Cortex of kidney (tissue), 1 donor: ENCODE results near the gene CLSTN1.
"Not testable (repeated sequence)": the region's sequence is repeated elsewhere in the genome, so short reads cannot be mapped to it uniquely, and the experiment has no call there.

ENCODE experiments used
- DNase-seq: peaks from one replicate; lab custom pipeline; 2025; lab: John Stamatoyannopoulos, UW

Gene CLSTN1

DNA sequence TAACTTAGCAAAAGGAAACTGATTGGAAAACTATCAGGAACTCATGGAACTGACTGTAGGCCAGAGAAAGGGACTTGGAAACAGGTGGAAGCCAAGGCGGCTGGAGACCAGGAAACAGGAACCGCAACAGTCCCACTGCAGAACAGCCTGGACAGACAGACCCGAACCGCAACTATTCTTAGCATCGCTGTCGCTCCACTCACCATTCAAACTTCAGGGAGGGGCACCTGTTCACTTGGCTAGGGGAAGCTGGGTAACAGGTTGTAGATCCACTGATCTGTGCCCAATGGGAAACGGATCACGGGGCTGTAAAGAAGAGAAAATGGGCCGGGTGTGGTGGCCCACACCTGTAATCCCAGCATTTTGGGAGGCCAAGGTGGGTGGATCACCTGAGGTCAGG lies 61.9 kb downstream of the CLSTN1 start:
- DNase-seq = no peak

DNA sequence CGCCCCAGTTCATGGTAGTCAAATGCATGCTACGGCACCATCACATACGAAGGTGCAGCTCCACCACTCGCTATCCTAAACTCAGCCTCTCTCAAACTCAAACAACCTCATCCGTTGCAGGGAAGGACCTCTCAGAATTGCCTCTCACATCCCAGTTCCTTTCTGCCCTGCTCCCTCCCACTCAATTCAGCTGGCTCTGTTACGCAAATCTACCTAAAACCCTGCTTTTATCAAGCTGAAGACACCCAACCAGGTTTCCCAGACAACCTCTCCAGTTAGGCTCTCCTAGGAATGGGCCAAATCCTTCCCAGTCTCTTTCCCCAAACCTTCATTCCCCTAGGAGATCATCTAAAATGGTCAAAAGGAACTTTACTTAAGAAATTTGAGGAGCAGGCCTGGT lies 62.9 kb downstream of the CLSTN1 start:
- DNase-seq = no peak

DNA sequence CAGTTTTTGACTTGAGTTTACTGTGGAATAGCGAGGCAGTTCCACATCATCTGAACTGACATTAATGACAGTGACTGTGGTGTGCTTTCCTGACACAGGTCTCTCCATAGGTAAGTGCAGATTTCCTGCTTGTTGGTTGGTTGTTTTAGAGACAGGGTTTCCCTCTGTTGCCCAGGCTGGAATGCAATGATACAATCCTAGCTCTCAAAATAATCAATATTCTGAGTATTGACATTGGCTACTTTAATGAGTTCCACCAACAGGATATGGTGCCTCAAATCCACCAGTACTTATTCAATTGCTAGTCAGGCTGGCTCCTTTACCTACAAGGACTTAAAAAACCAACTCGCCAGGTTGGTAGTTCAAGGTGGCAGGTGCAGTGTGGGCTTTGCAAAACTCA lies 63.8 kb downstream of the CLSTN1 start:
- DNase-seq = no peak

DNA sequence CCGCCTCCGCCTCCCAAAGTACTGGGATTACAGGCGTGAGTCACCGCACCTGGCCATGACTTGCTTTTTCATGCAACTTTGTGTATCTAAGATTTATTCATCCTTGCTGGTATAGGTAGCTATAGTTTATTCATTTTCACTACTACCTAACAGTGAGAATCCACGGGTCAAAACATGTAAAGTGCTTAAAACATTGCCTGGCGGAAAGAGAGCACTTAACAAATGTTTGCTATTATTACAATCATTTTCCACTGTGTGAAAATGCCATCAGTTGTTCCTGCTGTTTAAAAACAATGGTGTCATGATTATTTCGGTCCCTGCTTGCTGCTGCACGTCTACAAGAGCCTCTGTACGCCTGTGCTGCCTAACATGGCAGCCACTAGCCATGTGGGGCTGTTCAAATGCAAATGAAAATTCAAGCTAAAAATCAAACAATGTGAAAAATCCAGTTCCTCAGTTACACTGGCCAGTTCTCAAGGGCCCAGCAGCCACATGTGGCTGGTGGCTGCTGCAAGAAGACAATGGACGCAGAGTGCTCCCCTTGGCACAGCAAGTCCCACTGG lies 65.1 kb downstream of the CLSTN1 start:
- no peak for DNase-seq

DNA sequence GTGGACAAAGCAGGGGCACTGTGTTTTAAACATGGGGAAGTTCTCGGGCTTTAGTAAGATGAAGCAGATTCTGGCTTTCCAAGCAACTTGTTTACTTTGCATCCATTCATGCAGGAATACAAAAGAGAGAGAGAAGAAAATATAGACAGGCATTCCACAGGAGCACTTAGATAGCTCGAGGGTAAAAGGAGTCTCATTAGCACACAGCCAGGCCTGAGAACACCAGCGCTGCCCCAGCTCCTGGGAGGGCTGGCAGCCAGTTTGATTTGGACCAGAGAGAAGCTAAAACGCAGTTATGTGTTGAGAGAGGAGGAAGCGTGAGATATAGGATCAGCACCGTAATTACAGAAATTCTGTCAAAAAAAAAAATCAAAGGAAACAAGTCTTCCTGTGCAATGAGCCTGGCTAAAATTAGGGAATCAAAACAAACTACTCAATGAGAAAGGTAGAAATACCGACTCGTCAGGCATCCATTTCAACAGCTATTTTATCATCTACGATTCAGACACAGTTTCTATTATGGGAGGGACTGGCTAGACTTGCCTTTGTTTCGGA lies 68.2 kb downstream of the CLSTN1 start:
- no peak for DNase-seq

DNA sequence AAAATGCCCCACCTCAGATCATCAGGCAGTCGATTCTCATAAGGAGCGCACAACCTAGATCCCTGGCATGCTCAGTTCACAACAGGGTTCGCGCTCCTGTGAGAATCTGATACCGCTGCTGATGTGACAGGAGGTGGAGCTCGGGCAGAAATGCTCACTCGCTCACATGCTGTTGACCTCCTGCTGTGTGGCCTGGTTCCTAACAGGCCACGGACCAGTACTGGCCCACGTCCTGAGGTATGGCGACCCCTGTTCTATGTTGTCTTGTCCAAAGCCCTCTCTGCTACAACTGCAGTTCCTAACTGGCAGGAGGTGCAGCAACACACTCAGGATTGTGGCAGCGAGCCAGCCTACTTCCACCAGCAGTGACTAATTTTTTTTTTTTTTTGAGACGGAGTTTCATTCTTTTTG lies 70.6 kb downstream of the CLSTN1 start:
- DNase-seq = no peak

DNA sequence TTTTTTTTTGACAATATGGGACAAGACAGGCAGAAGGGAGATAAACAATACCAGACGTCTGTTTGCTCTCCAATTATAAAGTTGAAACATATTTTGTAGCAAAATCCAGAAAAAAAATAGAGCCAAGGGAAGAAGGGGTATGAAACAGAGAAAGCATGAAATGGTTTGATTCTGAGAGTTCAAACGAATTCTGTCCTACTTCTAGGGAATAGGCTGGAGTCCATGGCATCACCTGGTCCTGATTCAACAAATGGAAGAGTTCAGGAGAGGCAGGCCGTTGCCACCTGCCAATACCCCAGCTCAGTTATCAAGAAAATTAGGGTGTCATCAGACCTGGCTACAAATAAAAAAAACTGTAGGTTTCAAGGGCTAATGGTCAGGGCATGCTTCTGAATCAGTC lies 71.8 kb downstream of the CLSTN1 start:
- DNase-seq = no peak

DNA sequence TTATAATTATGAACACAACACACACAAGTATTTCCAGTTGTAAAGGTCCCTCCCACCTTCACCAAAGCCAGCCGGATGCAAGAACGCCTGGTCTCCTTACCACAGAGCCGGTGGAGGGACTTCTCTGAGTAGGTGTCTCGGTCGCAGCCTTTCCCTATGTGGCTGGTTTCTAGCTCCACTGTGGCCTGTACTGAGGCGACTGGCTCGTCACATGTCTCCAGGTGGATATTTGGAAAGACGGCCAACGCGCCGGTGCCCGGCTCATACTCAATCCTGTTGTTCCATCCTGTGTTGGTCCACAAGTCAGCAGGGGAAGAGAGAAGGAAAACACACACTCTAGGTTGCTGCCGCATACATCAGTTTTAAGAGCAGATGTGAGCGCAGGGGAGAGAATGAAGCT lies 74.4 kb downstream of the CLSTN1 start:
- DNase-seq = no peak

DNA sequence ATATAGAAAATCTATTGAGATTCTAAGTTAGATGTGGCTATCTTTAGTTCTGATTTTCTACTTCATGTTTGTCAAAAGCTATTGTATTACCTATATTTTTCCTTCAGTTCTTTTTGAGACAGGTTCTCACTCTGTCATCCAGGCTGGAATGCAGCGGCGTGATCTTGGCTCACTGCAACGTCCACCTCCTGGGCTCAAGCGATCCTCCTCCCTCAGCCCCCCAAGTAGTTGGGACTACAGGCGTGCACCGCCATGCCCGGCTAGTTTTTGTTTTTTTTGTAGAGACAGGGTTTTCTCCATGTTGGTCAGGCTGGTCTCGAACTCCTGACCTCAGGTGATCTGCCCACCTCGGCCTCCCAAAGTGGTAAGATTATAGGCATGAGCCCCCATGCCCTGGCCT lies 75.4 kb downstream of the CLSTN1 start:
- not testable (repeated sequence) for DNase-seq

DNA sequence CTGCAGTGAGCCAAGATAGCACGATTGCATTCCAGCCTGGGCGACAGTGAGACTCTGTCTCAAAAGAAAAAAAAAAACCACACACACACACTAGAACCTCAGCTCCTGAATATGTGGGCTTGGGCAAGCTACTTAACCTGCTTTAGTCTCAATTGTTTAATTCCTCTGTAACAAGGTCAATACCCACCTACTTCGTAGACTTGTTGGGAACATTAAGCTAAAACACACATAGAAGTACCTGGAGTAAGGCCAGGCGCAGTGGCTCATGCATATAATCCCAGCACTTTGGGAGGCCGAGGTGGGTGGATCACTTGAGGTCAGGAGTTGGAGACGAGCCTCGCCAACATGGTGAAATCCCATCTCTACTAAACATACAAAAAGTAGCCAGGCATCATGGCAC lies 77.1 kb downstream of the CLSTN1 start:
- DNase-seq = no peak

DNA sequence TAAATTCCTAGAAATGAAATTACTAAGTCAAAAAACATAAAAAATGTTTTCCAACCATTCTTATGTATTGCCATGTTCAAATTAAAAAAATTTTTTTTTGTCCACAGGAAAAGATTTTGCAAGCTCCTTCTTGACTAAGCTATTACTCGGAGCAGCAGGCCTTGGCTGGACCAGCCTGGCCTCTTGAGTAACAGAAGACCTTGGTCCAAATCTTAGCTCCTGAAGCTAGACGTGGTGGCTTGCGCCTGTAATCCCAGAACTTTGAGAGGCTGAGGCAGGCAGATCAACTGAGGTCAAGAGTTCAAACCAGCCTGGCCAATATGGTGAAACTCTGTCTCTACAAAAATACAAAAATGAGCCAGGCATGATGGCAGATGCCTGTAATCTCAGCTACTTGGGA lies 77.6 kb downstream of the CLSTN1 start:
- DNase-seq = no peak

DNA sequence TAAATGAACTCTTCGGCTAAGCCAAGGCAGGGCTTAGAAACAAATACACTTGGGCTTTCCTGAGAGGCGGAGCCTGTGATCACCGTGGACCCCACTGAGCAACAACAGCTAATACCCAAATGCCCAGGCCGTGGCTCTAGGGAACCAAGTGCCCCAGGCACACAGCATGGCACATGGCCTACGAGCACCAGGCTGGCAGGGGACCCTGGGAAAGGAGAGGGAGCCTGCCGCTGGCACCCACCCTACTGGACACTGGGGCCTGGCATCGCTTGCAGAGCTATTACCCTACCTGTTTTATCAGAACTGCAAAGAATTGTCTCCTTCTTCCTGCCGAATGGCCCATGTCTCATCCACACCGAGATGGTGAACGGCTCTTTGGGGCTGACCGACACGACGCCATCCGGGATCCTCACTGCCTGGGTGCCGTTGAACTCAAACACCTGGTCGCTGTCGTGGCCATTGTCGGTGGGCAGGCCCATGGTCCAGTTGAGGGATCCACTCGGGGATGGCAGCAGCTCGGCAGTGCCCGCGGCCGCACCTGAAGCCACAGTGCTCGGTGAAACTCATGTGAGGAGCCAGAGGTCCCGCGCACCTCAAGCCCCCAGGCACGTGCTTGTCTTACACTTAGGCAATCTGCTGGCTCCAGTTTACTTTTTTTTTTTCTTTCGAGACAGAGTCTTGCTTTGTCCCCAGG lies 79.5 kb downstream of the CLSTN1 start:
- no peak for DNase-seq

DNA sequence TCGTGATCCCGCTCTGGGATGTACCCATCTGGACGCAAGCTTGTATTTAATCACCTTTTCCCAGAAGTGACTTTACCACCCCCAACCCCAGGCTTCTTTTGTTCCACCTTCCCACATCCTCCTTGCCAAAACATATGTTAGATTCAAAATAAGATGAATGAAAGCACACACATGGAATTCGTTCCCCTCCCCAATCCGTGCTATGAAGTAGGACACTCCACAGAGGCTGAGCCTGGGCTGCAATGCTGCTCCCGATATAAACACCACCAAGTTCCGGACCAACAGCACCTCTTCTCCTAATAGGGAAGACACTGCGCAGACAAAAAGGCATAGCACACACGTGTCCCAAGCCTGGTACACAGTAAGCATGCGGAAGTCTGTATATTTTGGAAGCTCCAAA lies 86.1 kb downstream of the CLSTN1 start:
- DNase-seq = no peak

DNA sequence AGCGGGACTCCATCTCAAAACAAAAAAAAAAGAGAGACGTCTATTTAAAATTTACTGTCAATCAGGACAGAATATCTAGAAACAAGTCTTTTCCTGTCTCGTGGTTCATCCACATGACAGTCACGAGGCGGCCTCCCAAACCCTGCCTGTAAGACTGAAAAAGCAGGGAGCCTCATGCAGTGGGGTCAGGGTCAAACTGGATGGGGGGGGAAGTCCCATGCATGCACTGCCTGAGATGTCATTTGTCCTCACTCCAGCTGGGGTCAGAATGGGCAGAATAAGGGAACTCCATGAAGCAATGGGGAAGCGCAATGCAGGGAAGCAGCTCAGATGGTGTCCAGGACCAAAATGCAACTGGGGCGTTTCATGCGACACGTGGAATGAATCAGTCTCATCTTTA lies 86.7 kb downstream of the CLSTN1 start:
- no peak for DNase-seq

DNA sequence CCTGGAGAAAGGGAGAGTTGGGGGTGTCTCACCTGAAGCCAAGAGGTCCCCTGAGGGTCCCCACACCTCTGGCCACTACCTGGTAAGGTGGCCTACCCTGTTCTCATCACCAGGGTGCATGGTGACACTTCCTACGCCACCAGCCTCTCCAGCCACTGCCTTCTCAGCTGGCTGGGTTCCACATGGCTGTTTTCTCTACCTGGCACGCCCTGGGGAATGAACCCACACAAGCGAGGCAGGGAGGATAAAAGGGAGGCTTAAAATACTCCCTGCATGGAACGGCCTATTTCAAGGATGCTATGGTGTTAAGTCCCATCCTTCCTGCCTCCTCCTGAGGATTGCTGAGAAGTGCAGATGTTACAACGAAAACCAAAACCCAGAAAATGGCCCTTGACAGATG lies 87.5 kb downstream of the CLSTN1 start:
- DNase-seq = no peak

DNA sequence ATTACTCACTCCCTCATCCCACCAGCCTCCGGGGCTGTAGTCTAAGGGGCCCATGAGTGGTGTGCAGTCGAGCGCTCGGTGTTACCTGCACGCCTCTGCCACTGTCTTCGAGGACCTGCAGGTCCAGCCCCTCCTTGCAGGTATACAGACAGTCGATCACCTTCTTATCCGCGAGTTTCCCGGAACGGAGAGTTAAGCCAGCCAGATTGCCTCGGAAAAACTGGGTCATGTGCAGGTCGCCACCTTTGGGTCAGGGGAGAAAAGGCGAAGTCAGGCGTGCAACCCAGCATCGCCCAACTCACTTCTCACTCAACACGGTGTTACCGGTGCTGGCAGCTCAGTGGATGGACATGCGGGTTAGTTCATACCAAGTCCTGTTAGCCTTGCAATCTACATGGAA lies 88.0 kb downstream of the CLSTN1 start:
- no peak for DNase-seq

DNA sequence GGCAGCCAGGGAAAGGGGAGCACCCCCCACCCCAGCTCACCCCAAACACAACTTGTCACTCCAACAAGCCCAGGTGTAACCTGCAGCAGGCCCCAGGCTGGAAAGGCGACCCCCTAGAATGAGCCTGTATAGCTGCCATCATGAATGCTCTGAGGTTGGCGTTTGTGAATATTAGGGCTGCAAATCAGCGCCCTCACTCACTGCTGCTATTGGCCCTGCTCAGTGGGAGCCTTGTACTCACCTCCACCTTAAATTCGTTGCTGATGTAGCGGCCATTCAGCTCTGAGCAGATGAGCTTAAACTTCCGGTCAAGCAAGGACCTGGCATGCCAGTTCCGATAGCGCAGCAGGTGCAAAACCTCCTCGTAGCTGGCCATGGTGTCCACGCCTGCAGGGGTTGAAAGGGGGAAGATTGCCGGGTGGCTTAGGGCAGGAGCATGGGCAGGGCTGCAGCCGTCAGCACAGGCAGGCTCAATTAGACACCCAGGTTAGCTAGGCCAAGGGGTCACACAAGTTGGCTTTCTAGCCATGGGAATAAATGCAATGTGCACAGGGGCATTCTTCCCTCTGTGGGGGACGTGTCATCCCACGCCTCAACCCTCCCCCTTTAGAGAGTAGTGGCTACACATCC lies 90.5 kb downstream of the CLSTN1 start:
- DNase-seq = no peak

DNA sequence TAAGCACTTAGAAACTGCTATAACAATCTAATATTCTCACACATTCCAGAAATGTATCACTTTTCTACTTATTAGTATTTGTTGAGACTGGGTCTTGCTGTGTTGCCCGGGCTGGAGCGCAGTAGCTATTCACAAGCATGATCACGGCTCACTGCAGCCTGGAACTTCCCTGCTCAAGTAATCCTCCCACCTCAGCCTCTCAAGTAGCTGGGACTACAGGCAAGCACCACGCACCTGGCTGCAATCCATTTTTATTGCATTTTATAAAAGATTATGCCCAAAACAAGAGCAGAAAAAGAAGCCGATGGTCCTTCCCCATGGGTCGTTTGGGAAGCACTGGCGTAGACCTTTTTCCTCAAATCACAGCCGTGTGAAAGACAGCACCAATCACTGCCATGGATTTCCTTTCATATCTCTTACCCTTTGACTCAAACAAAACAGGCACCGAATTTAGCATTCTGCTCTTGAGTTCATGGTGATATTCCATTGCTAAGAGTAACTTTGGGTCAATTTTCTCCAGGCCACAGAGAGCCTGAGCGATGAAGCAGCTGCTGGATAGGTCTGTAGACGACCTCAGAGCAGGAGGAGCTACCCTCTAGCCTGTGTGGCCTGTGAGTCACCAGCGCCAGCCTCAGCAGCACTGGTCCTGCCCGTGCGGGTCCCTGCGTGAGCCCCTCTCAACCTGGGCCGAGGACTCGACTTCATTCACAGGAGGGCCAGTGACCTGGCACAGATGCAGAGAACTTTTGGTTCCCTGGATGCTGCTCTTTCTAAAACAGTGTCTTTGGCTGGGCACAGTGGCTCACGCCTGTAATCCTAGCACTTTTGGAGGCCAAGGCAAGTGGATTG lies 91.4 kb downstream of the CLSTN1 start:
- DNase-seq = no peak

DNA sequence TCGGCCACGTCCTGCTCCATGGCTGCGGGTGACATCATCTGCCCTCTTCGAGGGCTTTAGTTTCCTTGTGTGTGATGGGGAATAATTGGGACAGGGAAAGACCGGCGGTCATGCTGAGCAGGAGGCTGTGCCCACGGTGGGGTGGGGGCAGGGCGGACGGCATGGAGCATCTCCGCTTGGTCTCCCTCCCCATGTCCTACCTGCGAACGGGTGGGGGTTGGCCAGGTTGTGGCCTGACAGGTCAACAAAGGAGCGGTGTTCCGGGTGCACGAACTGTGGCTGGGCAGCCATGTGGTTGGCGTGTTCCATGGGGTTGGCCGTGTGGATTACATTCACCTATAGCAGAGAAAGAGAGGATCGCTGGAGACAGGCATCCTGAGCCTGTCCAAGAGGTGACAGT lies 92.2 kb downstream of the CLSTN1 start:
- no peak for DNase-seq

DNA sequence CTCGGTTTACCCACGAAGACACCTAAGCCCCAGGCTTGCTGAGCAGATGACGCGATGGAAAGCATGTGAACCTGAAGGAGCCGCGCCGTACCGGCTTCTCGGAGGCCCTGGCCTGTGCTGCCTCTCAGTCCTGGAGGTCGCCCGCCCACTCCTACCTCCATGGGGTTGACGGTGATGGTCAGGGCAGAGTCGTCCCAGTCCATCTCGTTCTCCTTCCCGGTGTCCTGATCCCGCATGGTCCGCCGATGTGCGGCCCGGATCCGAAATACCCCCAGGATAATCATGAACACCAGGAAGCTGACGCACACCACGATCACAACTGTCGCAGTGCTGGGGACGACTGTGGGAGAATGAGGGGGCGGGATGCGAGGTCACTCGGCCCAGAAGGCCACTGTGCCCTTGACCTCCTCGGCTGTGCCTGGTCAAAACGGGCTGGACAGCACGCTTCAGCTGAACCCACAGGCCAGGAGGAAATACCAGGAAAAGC lies 92.7 kb downstream of the CLSTN1 start:
- DNase-seq = no peak

DNA sequence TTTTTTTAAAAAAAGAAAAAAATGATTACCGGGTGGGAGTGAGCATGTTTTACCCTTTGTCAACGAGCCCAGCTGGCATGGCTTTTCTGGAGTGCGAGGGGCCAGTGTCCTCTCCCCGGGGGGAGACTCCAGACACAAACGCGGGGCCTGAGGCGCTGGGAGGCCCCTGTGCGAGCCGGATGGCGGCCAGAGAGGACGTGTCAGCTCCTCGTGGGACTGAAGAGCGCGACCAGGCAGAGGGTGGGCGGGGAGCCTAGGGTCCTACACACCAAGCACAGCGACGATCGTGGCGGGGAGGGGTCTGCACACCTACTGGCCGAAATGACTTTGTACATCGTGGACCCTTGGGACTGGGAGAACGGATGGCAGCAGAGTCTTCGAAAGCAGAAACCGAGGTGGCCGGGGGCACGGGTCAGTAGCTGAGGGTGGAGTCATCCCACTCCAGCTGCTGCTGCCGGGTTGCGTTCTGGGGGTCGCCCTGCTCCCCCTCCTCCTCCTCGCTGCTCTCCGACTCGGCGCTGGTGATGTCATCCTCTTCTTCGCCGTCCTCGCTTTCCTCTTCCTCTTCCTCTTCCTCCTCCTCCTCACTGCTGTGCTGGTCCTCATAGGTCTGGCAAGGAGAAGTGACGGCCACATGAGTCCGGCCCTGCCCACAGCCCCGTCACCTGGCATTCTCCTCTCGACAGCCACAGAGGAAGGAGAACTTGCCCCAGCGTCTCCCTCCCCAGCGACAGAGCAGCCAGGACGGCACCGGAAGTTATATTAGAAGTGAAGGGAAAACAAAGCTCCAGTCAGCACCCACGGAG lies 93.5 kb downstream of the CLSTN1 start:
- DNase-seq = no peak

DNA sequence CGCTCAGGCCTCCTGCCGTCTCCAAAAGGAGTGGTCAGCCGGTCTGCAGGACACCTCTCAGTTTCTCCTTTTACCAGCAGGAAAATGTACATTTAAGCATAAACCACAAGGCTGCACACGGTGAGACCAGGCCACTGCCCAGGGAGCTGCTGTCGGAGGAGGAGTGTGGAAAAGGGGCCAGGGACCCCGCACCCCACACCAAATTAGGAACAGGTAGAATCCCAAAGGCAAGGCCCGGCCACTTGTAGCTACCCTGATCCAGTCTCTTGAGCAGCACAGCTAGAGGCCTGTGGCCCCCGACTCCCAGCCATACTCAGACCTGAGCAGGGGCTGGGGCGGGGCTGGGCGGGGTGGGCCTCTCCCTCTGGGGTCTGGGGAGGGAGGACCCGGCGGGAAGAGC lies 94.2 kb downstream of the CLSTN1 start:
- DNase-seq = no peak
